Kidney epithelial cell (primary cell): Measurements from ENCODE around the gene REPS1. TPM values are rescaled to one million over a fixed set of nuclear protein-coding genes. Genes with fewer than 3 reads are reported as not detected.

Source experiments
- DNase-seq: peaks from one replicate; pipeline ENCODE4 v3.0.0-alpha.2; 2010; ENCODE audit warnings: low read depth
- H3K27me3 ChIP-seq: 2 replicates; pipeline ENCODE4 v1.6.0; 2011; ENCODE audit warnings: low read length; ENCODE audit not compliant: control insufficient read depth, insufficient read depth
- H3K36me3 ChIP-seq: 2 replicates; pipeline ENCODE4 v1.5.1; 2011; ENCODE audit warnings: low read length; ENCODE audit not compliant: control insufficient read depth, insufficient read depth
- H3K4me3 ChIP-seq: 2 replicates; pipeline ENCODE4 v1.5.1; 2011; ENCODE audit warnings: low read depth, mild to moderate bottlenecking, control low read depth, low read length
- total RNA-seq: library from RNA; depleted of rRNA; stranded (reverse); fragments of >200 nt; gene quantifications from 2 replicates; pipeline ENCODE4 v1.2.3, GENCODE V29; 2015
- TF ChIP-seq, protein P1 (sequence below): IDR thresholded peaks from 2 replicates; pipeline ENCODE4 v1.5.1; 2011; ENCODE audit warnings: mild to moderate bottlenecking, moderate library complexity, low read length, control low read depth, inconsistent platforms; ENCODE audit not compliant: insufficient read depth, poor library complexity, severe bottlenecking

The REPS1 gene
- total RNA-seq, 1 donor from 2014 or later: 40.7 TPM

DNA sequence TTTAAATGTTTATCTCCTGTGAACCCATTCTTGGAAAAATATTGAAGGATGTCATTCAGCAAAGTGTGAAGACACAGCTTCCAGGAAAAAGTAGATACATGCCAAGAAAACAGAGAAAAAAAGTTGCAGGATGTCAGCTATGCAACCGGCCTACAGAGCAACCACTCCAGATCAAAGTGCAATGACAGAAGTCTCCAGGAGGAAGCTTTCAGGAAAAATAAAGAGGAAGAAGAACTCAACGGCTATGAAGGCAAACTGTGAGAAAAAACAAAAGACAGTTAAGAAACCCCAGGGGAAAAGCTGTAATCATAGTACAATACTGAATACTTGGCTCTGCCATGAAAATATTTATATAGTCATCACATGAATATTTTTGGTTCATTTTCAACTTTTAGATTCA, 30.6 kb downstream of the REPS1 start:
- TF ChIP-seq, protein P1, sequence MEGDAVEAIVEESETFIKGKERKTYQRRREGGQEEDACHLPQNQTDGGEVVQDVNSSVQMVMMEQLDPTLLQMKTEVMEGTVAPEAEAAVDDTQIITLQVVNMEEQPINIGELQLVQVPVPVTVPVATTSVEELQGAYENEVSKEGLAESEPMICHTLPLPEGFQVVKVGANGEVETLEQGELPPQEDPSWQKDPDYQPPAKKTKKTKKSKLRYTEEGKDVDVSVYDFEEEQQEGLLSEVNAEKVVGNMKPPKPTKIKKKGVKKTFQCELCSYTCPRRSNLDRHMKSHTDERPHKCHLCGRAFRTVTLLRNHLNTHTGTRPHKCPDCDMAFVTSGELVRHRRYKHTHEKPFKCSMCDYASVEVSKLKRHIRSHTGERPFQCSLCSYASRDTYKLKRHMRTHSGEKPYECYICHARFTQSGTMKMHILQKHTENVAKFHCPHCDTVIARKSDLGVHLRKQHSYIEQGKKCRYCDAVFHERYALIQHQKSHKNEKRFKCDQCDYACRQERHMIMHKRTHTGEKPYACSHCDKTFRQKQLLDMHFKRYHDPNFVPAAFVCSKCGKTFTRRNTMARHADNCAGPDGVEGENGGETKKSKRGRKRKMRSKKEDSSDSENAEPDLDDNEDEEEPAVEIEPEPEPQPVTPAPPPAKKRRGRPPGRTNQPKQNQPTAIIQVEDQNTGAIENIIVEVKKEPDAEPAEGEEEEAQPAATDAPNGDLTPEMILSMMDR: no peak
- H3K4me3 ChIP-seq: no peak overlapping the region
- no peaks in the 10 kb centered on the region for H3K36me3 ChIP-seq
- no peaks in the 10 kb centered on the region for H3K27me3 ChIP-seq
- DNase-seq: no peak

DNA sequence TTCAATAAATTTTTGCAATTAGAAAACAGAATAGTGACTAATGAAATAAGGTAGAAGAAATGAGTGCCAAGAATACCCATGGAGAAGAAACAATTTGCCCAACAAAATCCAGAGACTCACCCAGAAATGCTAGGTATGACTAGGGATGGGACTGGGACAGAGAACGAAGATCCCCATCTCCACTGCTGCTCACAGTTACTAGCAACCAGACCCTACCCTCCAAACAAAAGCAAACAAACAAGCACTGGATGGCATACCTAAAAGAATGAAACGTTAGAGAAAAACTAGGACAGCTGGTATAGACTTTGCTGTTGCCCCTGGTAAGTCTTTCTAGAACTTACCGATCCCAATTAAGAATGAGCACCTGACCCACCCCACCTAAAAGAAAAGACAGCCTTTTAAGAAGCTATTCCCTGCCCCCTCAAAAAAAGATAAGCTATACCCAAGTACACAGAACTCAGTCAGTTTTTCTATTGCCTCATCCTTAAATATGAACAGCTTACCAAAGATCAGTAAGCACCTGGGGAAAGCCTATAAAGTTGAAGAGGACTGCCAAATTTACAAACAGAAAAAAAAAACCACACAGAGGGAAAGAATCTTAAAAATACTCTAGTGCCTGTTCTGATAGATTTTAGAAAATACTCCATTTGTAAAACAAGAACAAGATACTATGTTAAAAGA, 31.7 kb downstream of the REPS1 start:
- TF ChIP-seq, protein P1: no peak
- Histone ChIP-seq H3K4me3 (no peak overlapping the region), H3K36me3 (no peaks in the 10 kb centered on the region), H3K27me3 (no peaks in the 10 kb centered on the region)
- no peak for DNase-seq

DNA sequence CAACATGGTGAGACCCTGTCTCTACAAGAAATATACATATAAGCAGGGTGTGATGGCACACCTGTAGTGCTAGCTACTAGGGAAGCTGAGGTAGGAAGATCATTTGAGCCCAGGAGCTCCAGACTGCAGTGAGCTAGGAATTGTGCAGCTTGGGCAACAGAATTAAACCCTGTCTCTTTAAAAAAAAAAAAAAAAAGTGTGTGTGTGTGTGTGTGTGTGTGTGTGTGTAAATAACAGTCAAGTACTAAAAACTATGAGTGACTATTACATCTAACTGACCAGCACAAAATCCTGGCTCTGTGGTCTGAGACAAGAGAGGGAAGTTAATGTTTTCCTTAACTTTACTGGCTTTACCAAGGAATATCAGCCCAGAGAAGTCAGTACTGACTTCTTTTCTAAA, 32.8 kb downstream of the REPS1 start:
- Histone ChIP-seq H3K4me3 (no peak overlapping the region), H3K36me3 (no peaks in the 10 kb centered on the region), H3K27me3 (no peaks in the 10 kb centered on the region)
- TF ChIP-seq, protein P1: no peak
- no peak for DNase-seq

GRCh38 chr6:138953451-138953850, 34.6 kb downstream of the REPS1 start:
- TF ChIP-seq, protein P1: no peak
- no peaks in the 10 kb centered on the region for H3K36me3 ChIP-seq
- no peak overlapping the region for H3K4me3 ChIP-seq
- no peak for DNase-seq
- H3K27me3 ChIP-seq: no peaks in the 10 kb centered on the region

DNA sequence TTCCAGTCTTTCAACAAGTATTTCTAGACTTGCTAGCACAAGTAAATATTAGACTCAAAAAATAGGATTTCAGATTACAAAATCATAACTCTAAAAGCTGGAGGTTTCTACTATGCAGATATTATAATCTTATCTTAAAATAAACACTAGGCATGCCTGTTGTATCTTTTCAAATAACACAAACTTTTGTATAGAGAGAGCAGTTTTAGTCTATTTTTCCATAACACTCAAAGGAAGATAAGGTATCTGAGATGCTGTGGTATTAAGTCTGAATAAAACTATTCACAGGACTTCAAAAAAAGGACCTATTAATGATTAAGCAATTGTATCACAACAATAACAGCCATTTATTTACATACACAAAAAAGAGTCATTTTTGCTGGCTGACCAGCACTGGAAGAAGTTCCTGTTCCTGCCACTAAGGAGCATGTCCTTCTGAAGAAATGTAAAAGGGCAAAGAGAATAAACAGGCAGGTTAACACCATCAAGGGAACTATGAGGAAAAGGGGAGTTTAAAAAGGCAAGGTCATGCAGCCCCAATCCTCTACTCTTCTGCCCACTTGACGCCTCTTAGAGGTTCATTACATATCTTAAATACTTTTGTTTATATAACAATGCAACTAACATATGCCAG, 39.4 kb downstream of the REPS1 start:
- DNase-seq: no peak
- Histone ChIP-seq H3K4me3 (no peak overlapping the region), H3K27me3 (no peaks in the 10 kb centered on the region), H3K36me3 (no peaks in the 10 kb centered on the region)
- TF ChIP-seq, protein P1: no peak

GRCh38 chr6:138948004-138948403, 40.0 kb downstream of the REPS1 start:
- TF ChIP-seq, protein P1: no peak

More at GRCh38 chr6:138948004-138948403, 40.0 kb downstream of the REPS1 start:
- H3K27me3 ChIP-seq: no peaks in the 10 kb centered on the region
- H3K4me3 ChIP-seq: no peak overlapping the region
- no peak for DNase-seq
- H3K36me3 ChIP-seq: no peaks in the 10 kb centered on the region
